K562 (cell line): ENCODE measurements around the gene PCF11. TPM values are rescaled to one million over a fixed set of nuclear protein-coding genes. Genes with fewer than 3 reads are reported as not detected.

Experiments used
- CREB1 ChIP-seq, 2 experiments: sonication (generic) in 1 of 2; formaldehyde crosslinking in 1 of 2; IDR thresholded peaks; 2 replicates each; pipeline versions ENCODE4 v1.6.1 to v1.8.0; 2012 to 2022; ENCODE audit warnings: inconsistent platforms in 1 of 2, mild to moderate bottlenecking in 1 of 2, missing genetic modification reagents in 1 of 2, moderate library complexity in 1 of 2
- GATAD2B ChIP-seq: fragments of 450-650 bp; IDR thresholded peaks from 2 replicates; pipeline ENCODE4 v1.6.1; 2017; ENCODE audit warnings: mild to moderate bottlenecking, borderline replicate concordance
- MAFG ChIP-seq: fragments of 450-650 bp; conservative IDR thresholded peaks from 2 replicates; pipeline ENCODE4 v1.6.1; 2016; ENCODE audit warnings: missing genetic modification characterization, missing compliant biosample characterization
- NCOR1 ChIP-seq: fragments of 450-650 bp; IDR thresholded peaks from 2 replicates; pipeline ENCODE4 v1.6.1; 2016; ENCODE audit warnings: mild to moderate bottlenecking, moderate library complexity
- RBM17 ChIP-seq: fragments of 200-400 bp; formaldehyde crosslinking; IDR thresholded peaks from 2 replicates; pipeline ENCODE4 v1.6.1; 2017; ENCODE audit warnings: low read depth, mild to moderate bottlenecking, low read length, borderline replicate concordance
- TAF1 ChIP-seq: IDR thresholded peaks from 2 replicates; pipeline ENCODE4 v1.6.1; 2011; ENCODE audit warnings: mild to moderate bottlenecking, low read length, moderate library complexity; ENCODE audit not compliant: insufficient read depth, control insufficient read depth, severe bottlenecking; ENCODE audit errors: extremely low read depth
- TAF9B ChIP-seq: fragments of 450-650 bp; IDR thresholded peaks from 2 replicates; pipeline ENCODE4 v1.6.1; 2018; ENCODE audit warnings: mild to moderate bottlenecking; ENCODE audit not compliant: partially characterized antibody
- ZKSCAN8 ChIP-seq: fragments of 200-800 bp; sonication (Bioruptor generic); IDR thresholded peaks from 2 replicates; pipeline ENCODE4 v1.6.1; 2016; ENCODE audit warnings: missing genetic modification characterization, missing compliant biosample characterization
- ZNF589 ChIP-seq: fragments of 200-800 bp; sonication (Bioruptor generic); IDR thresholded peaks from 2 replicates; pipeline ENCODE4 v1.6.1; 2016; ENCODE audit warnings: low read depth, missing genetic modification characterization, missing compliant biosample characterization
- ZZZ3 ChIP-seq: fragments of 450-650 bp; IDR thresholded peaks from 2 replicates; pipeline ENCODE4 v1.6.1; 2016; ENCODE audit warnings: antibody characterized with exemption, mild to moderate bottlenecking, moderate library complexity
- polyA plus RNA-seq, 8 experiments: library from polyadenylated mRNA; depleted of rRNA in 4 of 8; stranded (reverse) in 5 of 8; unstranded in 3 of 8; fragments of >200 nt; fragmentation: Nextera tagmentation in 2 of 8; fragmentation: Illumina TruSeq in 1 of 8; extraction: Ambion mirVana in 2 of 8; extraction: Trizol in 1 of 8; gene quantifications; 2 replicates each; pipeline versions ENCODE4 v1.2.1 to v1.2.3, GENCODE V29; 2011 to 2014; ENCODE audit warnings: inconsistent platforms in 1 of 8, missing spikeins in 1 of 8
- total RNA-seq, 7 experiments: library from RNA; depleted of rRNA in 6 of 7; stranded (reverse); fragments of >200 nt in 6 of 7; fragmentation: Illumina TruSeq in 2 of 7; extraction: Trizol in 2 of 7; gene quantifications; 2 replicates each; pipeline versions ENCODE4 v1.2.1 to v1.2.3, GENCODE V29; 2011 to 2021; ENCODE audit warnings: low replicate concordance in 1 of 7
- TF ChIP-seq, protein P1 (sequence below): fragments of 450-650 bp; IDR thresholded peaks from 2 replicates; pipeline ENCODE4 v1.6.1; 2016; ENCODE audit warnings: antibody characterized with exemption
- TF ChIP-seq, protein P2 (sequence below): fragments of 450-650 bp; formaldehyde crosslinking; IDR thresholded peaks from 2 replicates; pipeline ENCODE4 v1.4.0; 2020; ENCODE audit warnings: mild to moderate bottlenecking, mixed read lengths
- TF ChIP-seq, protein P3 (sequence below): fragments of 250-450 bp; sonication (Bioruptor Pico); IDR thresholded peaks from 2 replicates; pipeline ENCODE4 v1.8.0; 2021; ENCODE audit warnings: mild to moderate bottlenecking, moderate library complexity
- TF ChIP-seq, protein P4 (sequence below): fragments of 250-450 bp; sonication (Bioruptor Pico); IDR thresholded peaks from 2 replicates; pipeline ENCODE4 v1.8.0; 2022; ENCODE audit warnings: inconsistent platforms
- TF ChIP-seq, protein P5 (sequence below): fragments of 450-650 bp; formaldehyde crosslinking; IDR thresholded peaks from 2 replicates; pipeline ENCODE4 v1.4.0; 2022; ENCODE audit warnings: missing genetic modification characterization
- TF ChIP-seq, protein P6 (sequence below): sonication (generic); formaldehyde crosslinking; IDR thresholded peaks from 2 replicates; pipeline ENCODE4 v1.8.1; 2022; ENCODE audit warnings: missing genetic modification reagents

Gene PCF11
- total and polyA plus RNA-seq, 9 of the 15 experiments (the other 6 are each of a cell fraction or from before 2014, with no cell fraction given): 9.3 to 91.6 (median 54.4) TPM

DNA sequence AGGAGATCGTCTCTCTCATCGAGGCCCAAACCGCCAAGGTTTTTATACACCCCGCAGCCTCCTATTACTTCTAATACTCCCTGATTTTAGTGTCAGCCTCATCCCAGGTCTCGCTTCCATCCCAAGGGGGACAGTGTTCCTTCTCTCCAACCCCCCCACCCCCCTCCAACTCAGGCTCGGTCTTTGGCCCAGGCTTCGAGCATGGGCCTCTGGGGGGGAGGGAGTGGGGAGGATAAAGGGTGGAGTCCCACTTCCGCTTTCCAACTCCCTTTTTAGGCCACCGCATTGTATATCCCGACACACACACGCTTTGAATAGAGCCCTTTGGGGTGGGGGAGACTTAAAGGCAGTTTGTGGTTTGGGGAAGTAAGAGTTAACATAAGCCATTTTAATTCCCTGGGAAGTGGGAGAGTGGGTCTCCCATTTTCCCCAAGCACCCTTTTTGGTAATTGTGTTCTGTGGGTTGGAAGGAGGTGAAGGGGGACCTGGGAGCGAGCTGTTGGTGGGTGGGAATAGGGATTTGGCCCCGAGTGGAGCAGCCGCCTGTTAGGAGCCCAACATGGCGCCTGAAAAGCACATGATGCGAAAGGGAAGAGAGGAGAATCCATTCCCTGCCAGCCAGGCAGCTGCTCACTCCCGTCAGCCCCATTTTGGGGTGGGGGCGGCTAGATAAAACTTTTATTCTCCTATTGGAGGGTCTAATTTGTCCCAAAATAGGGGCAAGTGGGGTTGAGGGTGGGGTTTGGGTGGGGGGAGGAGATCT, 844 bp downstream of the PCF11 start (continued):
- TF ChIP-seq, protein P1, sequence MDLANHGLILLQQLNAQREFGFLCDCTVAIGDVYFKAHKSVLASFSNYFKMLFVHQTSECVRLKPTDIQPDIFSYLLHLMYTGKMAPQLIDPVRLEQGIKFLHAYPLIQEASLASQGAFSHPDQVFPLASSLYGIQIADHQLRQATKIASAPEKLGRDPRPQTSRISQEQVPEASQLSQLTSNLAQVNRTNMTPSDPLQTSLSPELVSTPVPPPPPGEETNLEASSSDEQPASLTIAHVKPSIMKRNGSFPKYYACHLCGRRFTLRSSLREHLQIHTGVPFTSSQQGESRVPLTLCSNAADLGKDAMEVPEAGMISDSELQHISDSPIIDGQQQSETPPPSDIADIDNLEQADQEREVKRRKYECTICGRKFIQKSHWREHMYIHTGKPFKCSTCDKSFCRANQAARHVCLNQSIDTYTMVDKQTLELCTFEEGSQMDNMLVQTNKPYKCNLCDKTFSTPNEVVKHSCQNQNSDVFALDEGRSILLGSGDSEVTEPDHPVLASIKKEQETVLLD: no peak
- TF ChIP-seq, protein P2, sequence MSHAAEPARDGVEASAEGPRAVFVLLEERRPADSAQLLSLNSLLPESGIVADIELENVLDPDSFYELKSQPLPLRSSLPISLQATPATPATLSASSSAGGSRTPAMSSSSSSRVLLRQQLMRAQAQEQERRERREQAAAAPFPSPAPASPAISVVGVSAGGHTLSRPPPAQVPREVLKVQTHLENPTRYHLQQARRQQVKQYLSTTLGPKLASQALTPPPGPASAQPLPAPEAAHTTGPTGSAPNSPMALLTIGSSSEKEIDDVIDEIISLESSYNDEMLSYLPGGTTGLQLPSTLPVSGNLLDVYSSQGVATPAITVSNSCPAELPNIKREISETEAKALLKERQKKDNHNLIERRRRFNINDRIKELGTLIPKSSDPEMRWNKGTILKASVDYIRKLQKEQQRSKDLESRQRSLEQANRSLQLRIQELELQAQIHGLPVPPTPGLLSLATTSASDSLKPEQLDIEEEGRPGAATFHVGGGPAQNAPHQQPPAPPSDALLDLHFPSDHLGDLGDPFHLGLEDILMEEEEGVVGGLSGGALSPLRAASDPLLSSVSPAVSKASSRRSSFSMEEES: no peak
- TF ChIP-seq ZKSCAN8 (CRISPR knock-in tag) (no peak), TAF1 (peak; percentile 65), ZNF589 (CRISPR knock-in tag) (no peak), ZZZ3 (0 out of 2 replicates have a peak, but pooled peaks have one; percentile 11), RBM17 (no peak), TAF9B (peak; percentile 25), NCOR1 (peak; percentile 28; the same call in 1 of the 2 replicates), GATAD2B (0 out of 2 replicates have a peak, but pooled peaks have one; percentile 20), MAFG (tag) (no peak), CREB1 (IDR thresholded peaks at IDR 0.05) (0 out of 2 replicates have a peak, but pooled peaks have one; percentile 26), CREB1 (CRISPR knock-in tag; IDR thresholded peaks at IDR 0.05) (no peak)
- TF ChIP-seq, protein P3, sequence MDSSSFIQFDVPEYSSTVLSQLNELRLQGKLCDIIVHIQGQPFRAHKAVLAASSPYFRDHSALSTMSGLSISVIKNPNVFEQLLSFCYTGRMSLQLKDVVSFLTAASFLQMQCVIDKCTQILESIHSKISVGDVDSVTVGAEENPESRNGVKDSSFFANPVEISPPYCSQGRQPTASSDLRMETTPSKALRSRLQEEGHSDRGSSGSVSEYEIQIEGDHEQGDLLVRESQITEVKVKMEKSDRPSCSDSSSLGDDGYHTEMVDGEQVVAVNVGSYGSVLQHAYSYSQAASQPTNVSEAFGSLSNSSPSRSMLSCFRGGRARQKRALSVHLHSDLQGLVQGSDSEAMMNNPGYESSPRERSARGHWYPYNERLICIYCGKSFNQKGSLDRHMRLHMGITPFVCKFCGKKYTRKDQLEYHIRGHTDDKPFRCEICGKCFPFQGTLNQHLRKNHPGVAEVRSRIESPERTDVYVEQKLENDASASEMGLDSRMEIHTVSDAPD: no peak
- TF ChIP-seq, protein P4, sequence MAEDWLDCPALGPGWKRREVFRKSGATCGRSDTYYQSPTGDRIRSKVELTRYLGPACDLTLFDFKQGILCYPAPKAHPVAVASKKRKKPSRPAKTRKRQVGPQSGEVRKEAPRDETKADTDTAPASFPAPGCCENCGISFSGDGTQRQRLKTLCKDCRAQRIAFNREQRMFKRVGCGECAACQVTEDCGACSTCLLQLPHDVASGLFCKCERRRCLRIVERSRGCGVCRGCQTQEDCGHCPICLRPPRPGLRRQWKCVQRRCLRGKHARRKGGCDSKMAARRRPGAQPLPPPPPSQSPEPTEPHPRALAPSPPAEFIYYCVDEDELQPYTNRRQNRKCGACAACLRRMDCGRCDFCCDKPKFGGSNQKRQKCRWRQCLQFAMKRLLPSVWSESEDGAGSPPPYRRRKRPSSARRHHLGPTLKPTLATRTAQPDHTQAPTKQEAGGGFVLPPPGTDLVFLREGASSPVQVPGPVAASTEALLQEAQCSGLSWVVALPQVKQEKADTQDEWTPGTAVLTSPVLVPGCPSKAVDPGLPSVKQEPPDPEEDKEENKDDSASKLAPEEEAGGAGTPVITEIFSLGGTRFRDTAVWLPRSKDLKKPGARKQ (CRISPR knock-in tag): no peak
- TF ChIP-seq, protein P5, sequence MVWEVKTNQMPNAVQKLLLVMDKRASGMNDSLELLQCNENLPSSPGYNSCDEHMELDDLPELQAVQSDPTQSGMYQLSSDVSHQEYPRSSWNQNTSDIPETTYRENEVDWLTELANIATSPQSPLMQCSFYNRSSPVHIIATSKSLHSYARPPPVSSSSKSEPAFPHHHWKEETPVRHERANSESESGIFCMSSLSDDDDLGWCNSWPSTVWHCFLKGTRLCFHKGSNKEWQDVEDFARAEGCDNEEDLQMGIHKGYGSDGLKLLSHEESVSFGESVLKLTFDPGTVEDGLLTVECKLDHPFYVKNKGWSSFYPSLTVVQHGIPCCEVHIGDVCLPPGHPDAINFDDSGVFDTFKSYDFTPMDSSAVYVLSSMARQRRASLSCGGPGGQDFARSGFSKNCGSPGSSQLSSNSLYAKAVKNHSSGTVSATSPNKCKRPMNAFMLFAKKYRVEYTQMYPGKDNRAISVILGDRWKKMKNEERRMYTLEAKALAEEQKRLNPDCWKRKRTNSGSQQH: 0 out of 2 replicates have a peak, but pooled peaks have one; percentile 77
- TF ChIP-seq, protein P6, sequence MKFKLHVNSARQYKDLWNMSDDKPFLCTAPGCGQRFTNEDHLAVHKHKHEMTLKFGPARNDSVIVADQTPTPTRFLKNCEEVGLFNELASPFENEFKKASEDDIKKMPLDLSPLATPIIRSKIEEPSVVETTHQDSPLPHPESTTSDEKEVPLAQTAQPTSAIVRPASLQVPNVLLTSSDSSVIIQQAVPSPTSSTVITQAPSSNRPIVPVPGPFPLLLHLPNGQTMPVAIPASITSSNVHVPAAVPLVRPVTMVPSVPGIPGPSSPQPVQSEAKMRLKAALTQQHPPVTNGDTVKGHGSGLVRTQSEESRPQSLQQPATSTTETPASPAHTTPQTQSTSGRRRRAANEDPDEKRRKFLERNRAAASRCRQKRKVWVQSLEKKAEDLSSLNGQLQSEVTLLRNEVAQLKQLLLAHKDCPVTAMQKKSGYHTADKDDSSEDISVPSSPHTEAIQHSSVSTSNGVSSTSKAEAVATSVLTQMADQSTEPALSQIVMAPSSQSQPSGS: no peak
